ENCODE results near the gene FXYD5.

FXYD5 gene

DNA sequence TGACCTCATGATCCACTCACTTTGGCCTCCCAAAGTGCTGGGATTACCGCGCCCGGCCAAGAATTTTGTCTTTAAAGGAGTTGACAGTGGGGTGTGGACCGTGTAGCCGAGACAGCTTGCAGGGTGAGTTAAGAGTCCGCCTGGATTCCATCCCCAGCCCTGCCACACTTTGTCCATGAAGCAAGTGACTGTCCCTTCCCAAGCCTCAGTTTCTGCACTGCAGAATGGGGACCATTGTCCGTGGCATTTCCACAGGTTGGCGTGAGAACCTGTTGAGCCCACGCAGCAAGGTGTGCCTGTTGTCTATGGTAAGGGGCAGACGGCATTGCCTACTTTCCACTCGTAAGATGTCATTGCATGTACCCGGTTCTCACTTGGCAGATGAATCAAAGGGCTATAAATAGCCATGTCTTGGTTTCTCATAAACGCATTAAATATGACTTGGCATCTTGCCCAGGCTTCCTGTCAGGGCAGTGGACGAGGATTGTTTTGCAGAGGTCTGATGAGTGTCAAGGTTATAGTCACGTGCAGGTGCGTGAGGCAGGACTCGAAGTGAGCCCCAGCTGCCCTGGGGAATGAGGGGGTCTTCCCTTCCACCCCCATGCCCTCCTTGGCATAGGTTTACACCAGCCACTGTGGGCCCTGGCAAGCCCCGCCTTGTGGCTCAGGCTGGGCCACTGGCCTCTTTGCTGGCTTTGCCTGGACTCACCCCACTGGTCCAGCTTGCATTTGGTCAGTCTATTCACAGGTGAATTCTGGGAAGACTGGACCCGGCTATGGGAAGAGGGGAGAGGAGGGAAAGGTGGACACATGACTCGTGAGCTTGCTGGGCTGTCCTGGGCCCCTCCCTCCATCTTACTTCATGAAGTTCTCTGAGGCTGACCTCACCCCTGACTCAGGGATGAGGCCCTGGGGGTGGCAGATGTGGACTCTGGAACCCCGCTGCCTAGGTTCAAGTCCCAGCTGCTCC lies 59.4 kb downstream of the FXYD5 start:
- H3K9me3 ChIP-seq, result no peaks in the 10 kb centered on the region
- no peak overlapping the region for H3K27ac ChIP-seq
- TF ChIP-seq, protein P1, sequence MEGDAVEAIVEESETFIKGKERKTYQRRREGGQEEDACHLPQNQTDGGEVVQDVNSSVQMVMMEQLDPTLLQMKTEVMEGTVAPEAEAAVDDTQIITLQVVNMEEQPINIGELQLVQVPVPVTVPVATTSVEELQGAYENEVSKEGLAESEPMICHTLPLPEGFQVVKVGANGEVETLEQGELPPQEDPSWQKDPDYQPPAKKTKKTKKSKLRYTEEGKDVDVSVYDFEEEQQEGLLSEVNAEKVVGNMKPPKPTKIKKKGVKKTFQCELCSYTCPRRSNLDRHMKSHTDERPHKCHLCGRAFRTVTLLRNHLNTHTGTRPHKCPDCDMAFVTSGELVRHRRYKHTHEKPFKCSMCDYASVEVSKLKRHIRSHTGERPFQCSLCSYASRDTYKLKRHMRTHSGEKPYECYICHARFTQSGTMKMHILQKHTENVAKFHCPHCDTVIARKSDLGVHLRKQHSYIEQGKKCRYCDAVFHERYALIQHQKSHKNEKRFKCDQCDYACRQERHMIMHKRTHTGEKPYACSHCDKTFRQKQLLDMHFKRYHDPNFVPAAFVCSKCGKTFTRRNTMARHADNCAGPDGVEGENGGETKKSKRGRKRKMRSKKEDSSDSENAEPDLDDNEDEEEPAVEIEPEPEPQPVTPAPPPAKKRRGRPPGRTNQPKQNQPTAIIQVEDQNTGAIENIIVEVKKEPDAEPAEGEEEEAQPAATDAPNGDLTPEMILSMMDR (IDR thresholded peaks at IDR 0.05), result no peak
- H3K27me3 ChIP-seq, result peaks cover 49% of the 10 kb centered on the region
- H3K4me3 ChIP-seq (ENCODE audit: low read depth in 1 of 2, low read length in 1 of 2), result no peak overlapping the region
- H3K36me3 ChIP-seq, result no peaks in the 10 kb centered on the region
- peaks cover 0 to 4% of the 10 kb centered on the region in 2 experiments for H3K4me1 ChIP-seq (ENCODE audit: control insufficient read depth in 1 of 2, insufficient read depth in 1 of 2, low read depth in 1 of 2, low read length in 1 of 2)

DNA sequence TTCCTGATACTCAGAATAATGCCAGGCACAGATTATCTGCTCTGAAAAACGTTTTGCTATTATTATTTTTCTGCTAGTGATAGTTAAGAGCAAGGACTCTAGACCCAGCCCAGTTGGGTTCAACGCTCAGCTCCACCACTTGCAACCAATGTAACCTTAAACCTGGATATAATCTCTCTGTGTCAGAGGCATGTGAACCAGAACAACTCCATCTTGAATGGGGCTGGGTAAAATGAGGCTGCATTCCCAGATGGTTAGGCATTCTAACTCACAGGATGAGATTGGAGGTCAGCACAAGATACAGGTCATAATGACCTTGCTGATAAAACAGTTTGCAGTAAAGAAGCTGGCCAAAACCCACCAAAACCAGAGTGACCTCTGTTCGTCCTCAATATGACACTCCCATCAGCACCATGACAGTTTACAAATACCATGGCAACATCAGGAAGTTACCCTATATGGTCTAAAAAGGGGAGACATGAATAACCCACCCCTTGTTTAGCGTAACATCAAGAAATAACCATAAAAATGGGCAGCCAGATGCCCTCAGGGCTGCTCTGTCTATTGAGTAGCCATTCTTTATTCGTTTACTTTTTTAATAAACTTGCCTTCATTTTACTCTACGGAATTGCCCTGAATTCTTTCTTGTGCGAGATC lies 60.4 kb downstream of the FXYD5 start:
- peaks cover 0 to 4% of the 10 kb centered on the region in 2 experiments for H3K4me1 ChIP-seq (ENCODE audit: control insufficient read depth in 1 of 2, insufficient read depth in 1 of 2, low read depth in 1 of 2, low read length in 1 of 2)
- H3K36me3 ChIP-seq, result no peaks in the 10 kb centered on the region
- no peak overlapping the region for H3K4me3 ChIP-seq (ENCODE audit: low read depth in 1 of 2, low read length in 1 of 2)
- TF ChIP-seq, protein P1 (IDR thresholded peaks at IDR 0.05), result no peak
- no peaks in the 10 kb centered on the region for H3K9me3 ChIP-seq
- H3K27me3 ChIP-seq, result peaks cover 49% of the 10 kb centered on the region
- H3K27ac ChIP-seq, result no peak overlapping the region

DNA sequence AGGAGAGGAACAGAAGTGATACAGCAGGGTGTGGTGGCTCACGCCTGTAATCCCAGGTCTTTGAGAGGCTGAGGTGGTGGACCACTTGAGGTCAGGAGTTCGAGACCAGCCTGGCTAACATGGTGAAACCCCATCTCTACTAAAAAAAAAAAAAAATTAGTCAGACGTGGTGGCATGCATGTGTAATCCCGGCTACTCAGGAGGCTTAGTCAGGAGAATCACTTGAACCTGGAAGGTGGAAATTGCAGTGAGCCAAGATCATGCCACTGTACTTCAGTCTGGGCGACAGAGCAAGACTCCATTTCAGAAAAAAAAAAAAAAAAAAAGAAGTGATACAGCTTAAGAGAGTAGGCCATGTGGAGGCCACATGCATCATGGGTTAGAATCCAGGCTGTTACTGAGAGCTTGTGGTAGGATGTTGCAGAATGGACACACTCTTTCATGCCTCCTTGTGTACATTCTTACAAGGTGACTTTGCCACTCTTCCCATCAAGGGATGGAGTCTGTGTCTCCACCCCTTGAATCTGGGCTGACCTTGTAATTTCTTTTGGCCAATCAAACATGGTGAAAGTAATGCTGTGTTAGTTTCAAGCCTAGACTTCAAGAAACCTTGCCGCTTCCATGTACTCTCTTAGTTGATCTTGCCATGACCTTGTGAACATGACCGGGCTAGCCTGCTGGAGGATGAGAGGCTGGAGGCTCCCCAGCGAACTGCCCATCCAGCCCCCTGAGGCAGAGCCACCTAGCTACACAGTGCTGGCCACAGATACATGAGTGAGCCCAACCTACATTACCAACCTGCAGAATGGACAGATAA lies 61.7 kb downstream of the FXYD5 start:
- Histone ChIP-seq H3K4me1 (ENCODE audit: control insufficient read depth in 1 of 2, insufficient read depth in 1 of 2, low read depth in 1 of 2, low read length in 1 of 2) (peaks cover 0 to 4% of the 10 kb centered on the region in 2 experiments), H3K27ac (no peak overlapping the region)
- TF ChIP-seq, protein P1 (IDR thresholded peaks at IDR 0.05), result no peak

DNA sequence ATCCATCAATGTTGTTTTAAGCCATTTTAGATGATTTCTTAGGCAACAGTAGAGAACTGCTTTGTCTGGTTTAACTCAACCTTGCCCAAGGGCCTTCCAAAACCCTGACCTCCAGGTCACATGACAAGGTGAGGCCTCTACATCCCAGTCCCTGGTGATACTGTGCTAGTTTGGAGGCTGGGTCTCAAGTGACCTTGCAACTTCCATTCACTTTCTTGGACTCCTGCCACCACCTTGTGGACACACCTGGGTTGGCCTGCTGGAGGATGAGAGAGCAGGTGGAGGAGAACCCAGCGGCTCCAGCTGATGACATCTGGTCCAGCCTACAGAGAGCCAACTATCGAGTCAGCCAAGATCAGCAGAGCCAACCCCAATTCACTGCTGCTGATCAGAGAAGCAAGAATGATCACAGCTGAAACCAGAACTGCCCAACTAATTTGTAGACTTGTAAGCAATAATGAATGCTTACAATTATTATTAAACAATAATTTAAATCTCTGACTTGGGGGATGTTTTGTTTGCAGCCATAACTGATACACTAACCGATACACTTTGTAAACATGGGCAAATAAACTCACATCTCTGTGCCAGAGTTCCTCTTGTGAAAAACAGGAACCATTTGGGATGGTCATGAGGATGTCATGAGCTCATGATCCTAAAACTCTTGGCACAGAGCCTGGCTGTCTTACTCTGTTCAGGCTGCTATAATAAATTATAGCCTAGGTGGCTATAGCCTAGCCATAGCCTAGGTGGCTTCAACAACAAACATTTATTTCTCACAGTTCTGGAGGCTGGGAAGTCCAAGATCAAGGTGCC lies 62.5 kb downstream of the FXYD5 start:
- Histone ChIP-seq H3K27ac (no peak overlapping the region), H3K27me3 (peaks cover 38% of the 10 kb centered on the region), H3K9me3 (no peaks in the 10 kb centered on the region), H3K4me3 (ENCODE audit: low read depth in 1 of 2, low read length in 1 of 2) (no peak overlapping the region), H3K4me1 (ENCODE audit: control insufficient read depth in 1 of 2, insufficient read depth in 1 of 2, low read depth in 1 of 2, low read length in 1 of 2) (no peaks in the 10 kb centered on the region), H3K36me3 (no peaks in the 10 kb centered on the region)
- TF ChIP-seq, protein P1 (IDR thresholded peaks at IDR 0.05), result no peak

More for the DNA sequence above, 61.7 kb downstream of the FXYD5 start:
- H3K27me3 ChIP-seq, result peaks cover 47% of the 10 kb centered on the region
- no peaks in the 10 kb centered on the region for H3K9me3 ChIP-seq
- H3K4me3 ChIP-seq (ENCODE audit: low read depth in 1 of 2, low read length in 1 of 2), result no peak overlapping the region
- no peaks in the 10 kb centered on the region for H3K36me3 ChIP-seq

DNA sequence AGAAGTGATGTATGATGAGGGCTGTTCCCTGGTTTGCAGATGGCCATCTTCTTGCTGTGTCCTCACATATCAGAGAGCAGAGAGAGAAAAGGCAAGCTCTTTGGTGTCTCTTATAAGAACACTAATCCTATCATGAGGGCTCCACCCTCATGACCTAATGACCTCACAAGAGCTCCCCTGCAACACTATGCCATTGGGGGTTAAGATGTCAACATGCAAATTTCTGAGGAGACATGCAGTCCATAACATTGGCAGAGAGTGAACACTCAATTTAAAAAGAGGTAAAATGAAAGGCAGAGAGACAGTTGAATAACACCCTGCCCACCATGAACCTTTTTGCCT lies 63.1 kb downstream of the FXYD5 start:
- no peaks in the 10 kb centered on the region for H3K4me1 ChIP-seq (ENCODE audit: control insufficient read depth in 1 of 2, insufficient read depth in 1 of 2, low read depth in 1 of 2, low read length in 1 of 2)
- TF ChIP-seq, protein P1 (IDR thresholded peaks at IDR 0.05), result no peak

More for the DNA sequence above, 63.1 kb downstream of the FXYD5 start:
- Histone ChIP-seq H3K27me3 (peaks cover 33% of the 10 kb centered on the region), H3K36me3 (no peaks in the 10 kb centered on the region), H3K9me3 (no peaks in the 10 kb centered on the region), H3K4me3 (ENCODE audit: low read depth in 1 of 2, low read length in 1 of 2) (no peak overlapping the region), H3K27ac (no peak overlapping the region)
